ENCODE results near the gene SRRM3. TPM values are rescaled to one million over a fixed set of nuclear protein-coding genes. Genes with fewer than 3 reads are reported as not detected.
"Not testable (repeated sequence)": the region's sequence is repeated elsewhere in the genome, so short reads cannot be mapped to it uniquely, and the experiment has no call there.

Gene SRRM3
- total and polyA plus RNA-seq, 9 of the 15 experiments (the other 6 are each of a cell fraction or from before 2014, with no cell fraction given), result 0.04 to 0.91 (median 0.46) TPM; not detected in 2

DNA sequence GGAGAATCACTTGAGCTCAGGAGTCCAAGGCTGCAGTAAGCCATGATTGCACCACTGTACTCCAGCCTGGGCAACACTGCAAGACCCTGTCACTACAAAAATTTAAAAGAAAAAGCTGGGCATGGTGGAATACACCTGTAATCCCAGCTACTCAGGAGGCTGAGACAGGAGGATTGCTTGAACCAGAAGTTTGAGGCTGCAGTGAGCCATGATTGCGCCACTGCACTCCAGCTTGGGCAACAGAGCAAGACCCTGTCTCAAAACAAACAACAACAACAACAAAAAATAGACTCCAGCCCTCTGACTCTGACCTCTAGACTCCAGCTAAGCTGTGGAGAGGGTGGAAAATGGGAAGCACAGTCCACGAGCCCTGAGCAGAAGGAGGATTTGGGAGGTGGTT lies 69.7 kb downstream of the SRRM3 start:
- H3K4me3 ChIP-seq; H3K27ac ChIP-seq (ENCODE audit: extremely low read depth, low read depth, low read length); BruUV-seq (replicated peaks); CTCF ChIA-PET (ENCODE audit: low intra/inter-chr PET ratio); intact Hi-C loops (cut with micrococcal nuclease); H3K9ac ChIP-seq (ENCODE audit: insufficient read depth in 1 of 2, low read depth in 2 of 2, low read length in 2 of 2); H3K4me2 ChIP-seq (ENCODE audit: insufficient read depth, low read length); H3K9me1 ChIP-seq (ENCODE audit: control insufficient read depth, insufficient read depth, low read length); ATAC-seq; DNase-seq (ENCODE audit: extremely low read depth in 1 of 4, low spot score in 3 of 4); H3K9me3 ChIP-seq (replicated peaks; ENCODE audit: control insufficient read depth, insufficient read depth, low read depth, low read length); FAIRE-seq; H3K79me2 ChIP-seq (ENCODE audit: control insufficient read depth, insufficient read depth, low read length); H3K36me3 ChIP-seq (ENCODE audit: control insufficient read depth, insufficient read depth, low read length); in situ Hi-C loops (cut with MboI); H2AFZ ChIP-seq (ENCODE audit: low read depth, low read length); H4K20me1 ChIP-seq (replicated peaks; ENCODE audit: control insufficient read depth, insufficient read depth, low read length): not testable (repeated sequence)
- Histone ChIP-seq H3K27me3 (ENCODE audit: control insufficient read depth in 2 of 2, insufficient read depth in 2 of 2, low read length in 2 of 2) (peaks cover 36 to 62% of the 10 kb centered on the region in 2 experiments; a peak in 4 of 5 replicates), H3K4me1 (replicated peaks in 1 of 2; ENCODE audit: control insufficient read depth in 2 of 2, insufficient read depth in 2 of 2, low read length in 2 of 2) (peaks cover 0 to 15% of the 10 kb centered on the region in 2 experiments; a peak in 4 of 5 replicates)
- peak; percentile 70 for TF ChIP-seq ZNF121 (CRISPR knock-in tag; conservative IDR thresholded peaks at IDR 0.05)
- 8% methylated on average over 2 of the region's 2 CpGs for WGBS (ENCODE audit: insufficient coverage, low coverage, missing lambda C conversion rate)
- POLR2A ChIA-PET, result interaction anchor here (0.6 to 1.3 kb wide), 2 partner anchors 14 to 23 kb away, joined by 4 read pairs; no protein-coding TSS in a partner anchor

GRCh38 chr7:76272142-76272541 lies 70.4 kb downstream of the SRRM3 start:
- H3K4me2 ChIP-seq (ENCODE audit: insufficient read depth, low read length), result no peak overlapping the region
- H3K36me3 ChIP-seq (ENCODE audit: control insufficient read depth, insufficient read depth, low read length), result no peaks in the 10 kb centered on the region
- FAIRE-seq, result no peak
- in situ Hi-C loops (cut with MboI) (no loop called here), intact Hi-C loops (cut with micrococcal nuclease) (no loop called here)
- no peaks in the 10 kb centered on the region for H3K9me3 ChIP-seq (replicated peaks; ENCODE audit: control insufficient read depth, insufficient read depth, low read depth, low read length)
- H2AFZ ChIP-seq (ENCODE audit: low read depth, low read length), result no peak overlapping the region
- H3K4me3 ChIP-seq, result no peak overlapping the region
- no peak overlapping the region for H3K9ac ChIP-seq (ENCODE audit: insufficient read depth in 1 of 2, low read depth in 2 of 2, low read length in 2 of 2)
- peaks cover 40 to 64% of the 10 kb centered on the region in 2 experiments; a peak in 4 of 5 replicates for H3K27me3 ChIP-seq (ENCODE audit: control insufficient read depth in 2 of 2, insufficient read depth in 2 of 2, low read length in 2 of 2)
- TF ChIP-seq MXD1 (CRISPR knock-in tag; IDR thresholded peaks at IDR 0.05; ENCODE audit: borderline replicate concordance, poor library complexity, severe bottlenecking) (no peak), ZMIZ1 (IDR thresholded peaks at IDR 0.05; ENCODE audit: low read depth in 2 of 2, low read length in 2 of 2) (no peak), ZNF121 (CRISPR knock-in tag; conservative IDR thresholded peaks at IDR 0.05) (peak; percentile 60), CREM (IDR thresholded peaks at IDR 0.05; ENCODE audit: low read depth) (no peak)
- TF ChIP-seq, protein P1, sequence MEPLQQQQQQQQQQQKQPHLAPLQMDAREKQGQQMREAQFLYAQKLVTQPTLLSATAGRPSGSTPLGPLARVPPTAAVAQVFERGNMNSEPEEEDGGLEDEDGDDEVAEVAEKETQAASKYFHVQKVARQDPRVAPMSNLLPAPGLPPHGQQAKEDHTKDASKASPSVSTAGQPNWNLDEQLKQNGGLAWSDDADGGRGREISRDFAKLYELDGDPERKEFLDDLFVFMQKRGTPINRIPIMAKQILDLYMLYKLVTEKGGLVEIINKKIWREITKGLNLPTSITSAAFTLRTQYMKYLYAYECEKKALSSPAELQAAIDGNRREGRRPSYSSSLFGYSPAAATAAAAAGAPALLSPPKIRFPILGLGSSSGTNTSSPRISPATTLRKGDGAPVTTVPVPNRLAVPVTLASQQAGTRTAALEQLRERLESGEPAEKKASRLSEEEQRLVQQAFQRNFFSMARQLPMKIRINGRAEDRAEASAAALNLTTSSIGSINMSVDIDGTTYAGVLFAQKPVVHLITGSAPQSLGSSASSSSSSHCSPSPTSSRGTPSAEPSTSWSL (CRISPR knock-in tag; IDR thresholded peaks at IDR 0.05; ENCODE audit: borderline replicate concordance), result no peak
- BruUV-seq (replicated peaks), result no TSS peak
- H4K20me1 ChIP-seq (replicated peaks; ENCODE audit: control insufficient read depth, insufficient read depth, low read length), result peaks cover 5% of the 10 kb centered on the region
- CTCF ChIA-PET (ENCODE audit: low intra/inter-chr PET ratio), result no interaction called here
- DNase-seq (ENCODE audit: extremely low read depth in 1 of 4, low spot score in 3 of 4), result no peak
- no peak overlapping the region for H3K27ac ChIP-seq (ENCODE audit: extremely low read depth, low read depth, low read length)
- whole genome bisulfite sequencing (ENCODE audit: insufficient coverage, low coverage, missing lambda C conversion rate), result 2% methylated on average over 6 of the region's 6 CpGs
- POLR2A ChIA-PET, result interaction anchor here (0.6 kb wide), 1 partner anchor 22 kb away, joined by 4 read pairs; no protein-coding TSS in a partner anchor
- no peaks in the 10 kb centered on the region for H3K79me2 ChIP-seq (ENCODE audit: control insufficient read depth, insufficient read depth, low read length)
- no peaks in the 10 kb centered on the region for H3K9me1 ChIP-seq (ENCODE audit: control insufficient read depth, insufficient read depth, low read length)
- ATAC-seq, result no peak
- H3K4me1 ChIP-seq (replicated peaks in 1 of 2; ENCODE audit: control insufficient read depth in 2 of 2, insufficient read depth in 2 of 2, low read length in 2 of 2), result peaks cover 0 to 10% of the 10 kb centered on the region in 2 experiments; a peak in 4 of 5 replicates

Data from K562 (cell line).